Measurements from ENCODE around the gene CNTN6. TPM values are rescaled to one million over a fixed set of nuclear protein-coding genes. Genes with fewer than 3 reads are reported as not detected.

The CNTN6 gene
- total RNA-seq, 2 donors from 2014 or later: not detected

DNA sequence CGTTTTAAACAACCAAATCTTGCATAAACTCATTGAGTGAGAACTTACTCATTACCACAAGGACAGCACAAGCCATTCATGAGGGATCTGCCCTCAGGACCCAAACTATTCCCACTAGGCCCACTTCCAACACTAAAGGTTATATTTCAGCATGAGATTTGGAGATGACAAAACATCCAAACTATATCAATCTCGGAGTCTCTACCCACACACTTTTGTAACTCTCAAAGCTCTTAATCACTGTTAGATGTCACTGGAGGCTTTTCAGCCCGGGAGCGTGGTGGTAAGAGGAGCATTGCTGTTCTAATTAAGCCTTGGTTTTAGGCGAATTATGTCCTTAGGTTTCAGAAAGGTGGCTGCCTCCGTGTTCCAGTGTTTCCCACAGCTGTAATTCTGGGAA lies 86.3 kb downstream of the CNTN6 start:
- TF ChIP-seq CTCF (IDR thresholded peaks at IDR 0.05): no peak
- H3K36me3 ChIP-seq: no peaks in the 10 kb centered on the region
- no peaks in the 10 kb centered on the region for H3K27me3 ChIP-seq (replicated peaks; ENCODE audit: insufficient read depth)
- no peak for ATAC-seq (ENCODE audit: insufficient number of reproducible peaks, low FRiP score, low read depth)
- H3K27ac ChIP-seq: no peak overlapping the region
- no peak overlapping the region for H3K4me3 ChIP-seq
- no peaks in the 10 kb centered on the region for H3K9me3 ChIP-seq
- no peaks in the 10 kb centered on the region for H3K4me1 ChIP-seq (ENCODE audit: control insufficient read depth in 1 of 2, low read depth in 2 of 2)
- no peak for DNase-seq (ENCODE audit: low spot score)

DNA sequence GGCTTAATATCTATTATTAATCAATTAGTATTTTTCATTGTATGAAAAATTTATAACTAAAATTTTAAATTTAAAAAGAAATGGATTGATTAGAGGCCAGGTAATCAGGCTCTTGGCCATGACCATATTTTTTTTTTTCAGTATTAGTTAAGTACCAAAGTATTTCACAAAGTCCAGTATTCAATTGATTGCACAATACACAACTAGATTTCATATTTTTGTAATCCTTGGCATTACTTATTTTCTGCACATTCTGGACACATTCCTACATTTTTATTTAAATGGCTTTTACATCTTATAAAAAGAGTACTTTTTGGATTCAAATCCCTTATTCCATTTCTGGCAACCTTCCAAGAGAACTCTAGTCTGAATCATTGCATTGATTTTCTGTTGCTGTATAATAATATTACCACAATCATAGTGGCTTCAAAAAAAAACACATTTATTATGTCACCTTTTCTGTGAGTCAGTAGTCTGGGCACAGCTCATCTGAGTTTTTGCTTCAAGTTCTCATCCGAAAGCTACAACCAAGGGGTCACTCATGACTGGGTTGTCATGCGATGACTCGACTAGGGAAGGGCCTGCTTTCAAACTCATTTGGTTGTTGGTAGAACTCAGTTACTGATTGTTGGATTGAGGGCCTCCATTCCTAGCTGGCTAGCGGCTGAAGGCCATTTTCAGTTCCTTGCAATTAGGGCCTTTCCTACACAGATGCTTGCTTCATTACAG lies 90.7 kb downstream of the CNTN6 start:
- DNase-seq (ENCODE audit: low spot score): no peak

GRCh38 chr3:1190569-1190968 lies 97.7 kb downstream of the CNTN6 start:
- no peak overlapping the region for H3K4me3 ChIP-seq
- H3K36me3 ChIP-seq: no peaks in the 10 kb centered on the region
- no peak for TF ChIP-seq CTCF (IDR thresholded peaks at IDR 0.05)
- no peaks in the 10 kb centered on the region for H3K4me1 ChIP-seq (ENCODE audit: control insufficient read depth in 1 of 2, low read depth in 2 of 2)
- ATAC-seq (ENCODE audit: insufficient number of reproducible peaks, low FRiP score, low read depth) (no peak), DNase-seq (ENCODE audit: low spot score) (no peak)
- no peaks in the 10 kb centered on the region for H3K9me3 ChIP-seq
- H3K27me3 ChIP-seq (replicated peaks; ENCODE audit: insufficient read depth): no peaks in the 10 kb centered on the region
- no peak overlapping the region for H3K27ac ChIP-seq

More for the DNA sequence above, 90.7 kb downstream of the CNTN6 start:
- H3K36me3 ChIP-seq: no peaks in the 10 kb centered on the region
- H3K9me3 ChIP-seq: no peaks in the 10 kb centered on the region
- no peak overlapping the region for H3K27ac ChIP-seq
- ATAC-seq (ENCODE audit: insufficient number of reproducible peaks, low FRiP score, low read depth): no peak
- no peaks in the 10 kb centered on the region for H3K27me3 ChIP-seq (replicated peaks; ENCODE audit: insufficient read depth)
- H3K4me3 ChIP-seq: no peak overlapping the region
- no peak for TF ChIP-seq CTCF (IDR thresholded peaks at IDR 0.05)
- H3K4me1 ChIP-seq (ENCODE audit: control insufficient read depth in 1 of 2, low read depth in 2 of 2): no peaks in the 10 kb centered on the region

- DNase-seq (ENCODE audit: low spot score) (no peak), ATAC-seq (ENCODE audit: insufficient number of reproducible peaks, low FRiP score, low read depth) (no peak)
- Histone ChIP-seq H3K9me3 (no peaks in the 10 kb centered on the region), H3K4me1 (ENCODE audit: control insufficient read depth in 1 of 2, low read depth in 2 of 2) (no peaks in the 10 kb centered on the region), H3K27ac (no peak overlapping the region), H3K27me3 (replicated peaks; ENCODE audit: insufficient read depth) (no peaks in the 10 kb centered on the region), H3K4me3 (no peak overlapping the region), H3K36me3 (no peaks in the 10 kb centered on the region)
- TF ChIP-seq CTCF (IDR thresholded peaks at IDR 0.05): no peak
These were observed 98.2 kb downstream of the CNTN6 start for GRCh38 chr3:1191026-1191425.

GRCh38 chr3:1195947-1196346 lies 103.1 kb downstream of the CNTN6 start:
- Histone ChIP-seq H3K27me3 (replicated peaks; ENCODE audit: insufficient read depth) (no peaks in the 10 kb centered on the region), H3K4me3 (no peak overlapping the region), H3K36me3 (no peaks in the 10 kb centered on the region), H3K9me3 (no peaks in the 10 kb centered on the region), H3K27ac (no peak overlapping the region), H3K4me1 (ENCODE audit: control insufficient read depth in 1 of 2, low read depth in 2 of 2) (no peaks in the 10 kb centered on the region)
- no peak for TF ChIP-seq CTCF (IDR thresholded peaks at IDR 0.05)
- ATAC-seq (ENCODE audit: insufficient number of reproducible peaks, low FRiP score, low read depth): no peak
- no peak for DNase-seq (ENCODE audit: low spot score)
